GM10266 (cell line): ENCODE measurements around the gene PTPRCAP.

Source experiments
- DNase-seq: peaks from one replicate; pipeline ENCODE4 v3.0.0; 2012; ENCODE audit errors: extremely low spot score
- CTCF ChIP-seq: IDR thresholded peaks from 2 replicates; pipeline ENCODE4 v1.5.1; 2012; ENCODE audit warnings: mild to moderate bottlenecking, low read depth; ENCODE audit not compliant: control insufficient read depth, insufficient read depth; ENCODE audit errors: missing control alignments

The PTPRCAP gene

GRCh38 chr11:67421430-67422031 lies 16.0 kb downstream of the PTPRCAP start:
- TF ChIP-seq CTCF: no peak

DNA sequence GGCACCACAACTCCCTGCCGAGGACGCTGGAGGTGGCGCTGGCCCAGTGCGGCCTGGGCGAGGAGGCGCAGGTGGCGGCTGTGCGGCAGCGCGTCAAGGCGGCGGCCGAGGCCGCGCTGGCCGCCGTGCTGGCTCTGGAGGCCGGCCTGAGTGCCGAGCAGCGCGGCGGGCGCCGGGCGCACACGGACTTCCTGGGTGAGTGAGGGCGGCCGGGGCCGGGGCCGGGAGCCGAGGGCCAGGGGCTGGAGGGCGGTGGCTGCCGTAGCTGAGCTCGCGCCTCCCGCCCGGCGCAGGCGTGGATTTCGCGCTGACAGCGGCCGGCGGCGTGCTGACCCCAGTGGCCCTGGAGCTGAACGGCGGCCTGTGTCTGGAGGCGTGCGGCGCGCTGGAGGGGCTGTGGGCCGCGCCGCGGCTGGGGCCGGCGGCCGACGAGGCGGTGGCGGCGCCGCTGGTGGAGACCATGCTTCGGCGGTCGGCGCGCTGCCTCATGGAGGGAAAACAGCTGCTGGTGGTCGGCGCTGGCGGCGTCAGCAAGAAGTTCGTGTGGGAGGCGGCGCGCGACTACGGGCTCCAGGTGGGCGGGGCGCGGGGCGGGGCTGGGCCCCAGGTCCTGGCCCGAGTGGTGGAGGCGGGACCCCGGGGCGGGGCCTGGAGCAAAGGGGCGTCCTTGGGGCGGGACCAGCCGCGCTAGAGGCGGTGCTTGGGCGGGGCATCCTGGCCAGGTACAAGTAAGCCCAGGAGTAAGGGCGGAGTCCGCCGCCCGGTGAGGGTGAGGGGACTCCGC lies 16.6 kb downstream of the PTPRCAP start:
- no peak for TF ChIP-seq CTCF

More at GRCh38 chr11:67421430-67422031, 16.0 kb downstream of the PTPRCAP start:
- no peak for DNase-seq

DNA sequence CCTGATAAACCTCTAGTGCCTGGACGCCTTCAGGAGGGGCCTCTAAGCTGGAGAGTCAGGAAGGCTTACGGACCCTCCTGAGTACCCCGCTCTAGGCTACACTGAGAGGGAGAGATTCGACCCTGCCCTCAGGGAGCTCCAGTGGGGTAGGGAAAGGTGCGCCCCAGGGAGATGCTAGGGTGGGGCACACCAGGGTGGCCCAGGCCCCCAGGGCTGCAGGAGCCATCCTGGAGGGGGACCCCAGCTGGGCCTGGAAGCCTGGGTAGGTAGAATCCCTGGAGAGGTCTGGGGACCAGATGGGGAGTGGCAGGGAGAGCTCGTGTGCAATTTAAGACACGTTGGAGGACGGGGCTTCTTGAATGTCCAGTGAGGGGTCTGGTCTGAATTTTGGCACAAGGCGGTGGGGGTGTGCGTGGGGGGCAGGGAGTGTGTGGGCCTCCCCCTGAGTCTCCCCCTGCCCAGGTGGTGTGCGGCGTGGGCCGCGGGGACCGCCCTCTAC lies 17.3 kb downstream of the PTPRCAP start:
- no peak for DNase-seq
- TF ChIP-seq CTCF: no peak

More for the DNA sequence above, 16.6 kb downstream of the PTPRCAP start:
- DNase-seq: peak; percentile 100

DNA sequence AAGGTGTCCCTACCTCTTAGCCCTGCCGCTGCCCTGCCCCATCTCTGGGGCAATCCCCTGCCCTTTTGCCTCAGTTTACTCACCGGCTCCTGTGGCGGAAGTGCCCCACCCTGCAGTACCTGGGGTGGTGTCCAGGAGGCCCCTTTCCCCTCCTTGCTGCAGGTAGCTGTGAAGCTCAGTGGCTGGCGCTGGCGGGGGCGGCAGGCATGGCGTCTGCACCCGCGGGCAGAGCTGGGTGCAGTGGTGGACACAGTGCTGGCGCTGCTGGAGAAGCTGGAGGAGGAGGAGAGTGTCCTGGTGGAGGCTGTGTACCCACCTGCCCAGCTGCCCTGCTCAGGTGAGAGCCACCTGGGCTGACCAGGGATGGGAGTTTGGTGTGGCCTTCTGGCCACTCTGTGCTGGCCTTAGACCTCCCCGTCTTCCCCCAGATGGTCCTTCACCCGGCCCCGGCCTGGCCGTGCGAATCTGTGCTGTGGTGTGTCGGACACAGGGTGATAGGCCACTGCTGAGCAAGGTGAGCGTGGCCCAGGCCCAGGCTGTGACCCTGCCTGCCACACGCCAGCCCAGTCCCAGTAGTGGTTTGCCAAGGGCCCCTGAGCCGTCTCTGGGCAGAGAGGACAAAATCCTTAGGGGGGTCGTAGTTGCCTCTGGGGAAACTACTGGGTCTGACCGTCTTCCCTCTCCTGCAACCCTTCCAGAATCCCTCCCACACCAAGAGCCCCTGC lies 18.0 kb downstream of the PTPRCAP start:
- no peak for TF ChIP-seq CTCF
- DNase-seq: no peak

- DNase-seq: no peak
- no peak for TF ChIP-seq CTCF
Observed at GRCh38 chr11:67418476-67419281, 18.8 kb downstream of the PTPRCAP start.

DNA sequence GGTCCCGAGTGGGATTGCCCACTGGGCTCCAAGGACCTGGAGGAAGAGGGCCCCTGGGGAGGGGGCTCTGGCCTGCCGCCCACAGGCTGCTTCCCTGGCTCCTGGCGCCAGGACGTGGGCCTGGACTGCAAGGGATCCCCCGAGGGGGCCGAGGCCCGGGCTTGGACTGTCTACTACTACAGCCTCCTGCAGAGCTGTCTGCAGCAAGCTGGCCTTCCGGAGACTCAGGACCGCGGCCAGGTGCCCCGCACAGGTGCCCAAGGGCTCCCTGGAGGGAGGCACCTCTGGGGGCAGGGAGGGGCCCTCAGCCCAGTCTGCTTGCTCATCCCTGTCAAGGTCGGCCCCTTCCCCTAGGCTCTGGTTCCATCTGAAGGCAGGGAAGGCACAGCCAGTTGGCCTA lies 20.1 kb downstream of the PTPRCAP start:
- no peak for DNase-seq
- TF ChIP-seq CTCF: no peak
